HG03025 (cell line): ENCODE results near the gene ADAMTS2.
"Not testable (repeated sequence)": the region's sequence is repeated elsewhere in the genome, so short reads cannot be mapped to it uniquely, and the experiment has no call there.

Experiments
- ATAC-seq: cut with Tn5 transposase; IDR thresholded peaks from one replicate; pipeline ENCODE4 v1.9.1; 2021; ENCODE audit warnings: mild to moderate bottlenecking, moderate library complexity; ENCODE audit not compliant: unreplicated experiment, low FRiP score

ADAMTS2 gene

GRCh38 chr5:179287071-179287470 lies 58.2 kb downstream of the ADAMTS2 start:
- no peak for ATAC-seq

- not testable (repeated sequence) for ATAC-seq
These were observed 59.5 kb downstream of the ADAMTS2 start for GRCh38 chr5:179285776-179286162.

GRCh38 chr5:179284751-179285631 lies 60.3 kb downstream of the ADAMTS2 start:
- ATAC-seq, result no peak

- not testable (repeated sequence) for ATAC-seq
These were observed 61.4 kb downstream of the ADAMTS2 start for GRCh38 chr5:179283908-179284307.

- ATAC-seq, result no peak
These were observed 63.6 kb downstream of the ADAMTS2 start for GRCh38 chr5:179281694-179282093.

GRCh38 chr5:179280095-179280490 lies 65.2 kb downstream of the ADAMTS2 start:
- no peak for ATAC-seq

GRCh38 chr5:179279347-179280094 lies 65.7 kb downstream of the ADAMTS2 start:
- ATAC-seq, result no peak

- ATAC-seq, result no peak
These were observed 66.7 kb downstream of the ADAMTS2 start for GRCh38 chr5:179278546-179278945.

GRCh38 chr5:179278119-179278518 lies 67.1 kb downstream of the ADAMTS2 start:
- no peak for ATAC-seq

GRCh38 chr5:179276838-179277395 lies 68.3 kb downstream of the ADAMTS2 start:
- ATAC-seq, result no peak

GRCh38 chr5:179275941-179276837 lies 69.1 kb downstream of the ADAMTS2 start:
- no peak for ATAC-seq

- no peak for ATAC-seq
These were observed 69.8 kb downstream of the ADAMTS2 start for GRCh38 chr5:179275381-179275878.

- ATAC-seq, result no peak
These were observed 70.6 kb downstream of the ADAMTS2 start for GRCh38 chr5:179274321-179275315.

- no peak for ATAC-seq
These were observed 71.7 kb downstream of the ADAMTS2 start for GRCh38 chr5:179273441-179274145.

- no peak for ATAC-seq
These were observed 72.2 kb downstream of the ADAMTS2 start for GRCh38 chr5:179273073-179273435.

- ATAC-seq, result no peak
These were observed 72.8 kb downstream of the ADAMTS2 start for GRCh38 chr5:179272326-179273072.

GRCh38 chr5:179271821-179272325 lies 73.4 kb downstream of the ADAMTS2 start:
- ATAC-seq, result no peak

GRCh38 chr5:179271428-179271734 lies 73.9 kb downstream of the ADAMTS2 start:
- no peak for ATAC-seq
